ENCODE data around the gene DUS3L.
"Not testable (repeated sequence)": the region's sequence is repeated elsewhere in the genome, so short reads cannot be mapped to it uniquely, and the experiment has no call there.

DUS3L gene

GRCh38 chr19:5775668-5776309 is 15.2 kb downstream of the DUS3L start:
- Mint-ChIP-seq H3K27me3 (peaks cover 6% of the 10 kb centered on the region), H3K4me1 (ENCODE audit: low read depth) (no peaks in the 10 kb centered on the region), H3K36me3 (ENCODE audit: low read depth) (no peaks in the 10 kb centered on the region), H3K9me3 (no peaks in the 10 kb centered on the region), H3K27ac (no peak overlapping the region), H3K4me3 (no peak overlapping the region)

GRCh38 chr19:5774921-5775320 is 16.0 kb downstream of the DUS3L start:
- Mint-ChIP-seq H3K9me3 (no peaks in the 10 kb centered on the region), H3K36me3 (ENCODE audit: low read depth) (no peaks in the 10 kb centered on the region), H3K4me1 (ENCODE audit: low read depth) (no peaks in the 10 kb centered on the region), H3K4me3 (no peak overlapping the region), H3K27ac (no peak overlapping the region), H3K27me3 (peaks cover 6% of the 10 kb centered on the region)

DNA sequence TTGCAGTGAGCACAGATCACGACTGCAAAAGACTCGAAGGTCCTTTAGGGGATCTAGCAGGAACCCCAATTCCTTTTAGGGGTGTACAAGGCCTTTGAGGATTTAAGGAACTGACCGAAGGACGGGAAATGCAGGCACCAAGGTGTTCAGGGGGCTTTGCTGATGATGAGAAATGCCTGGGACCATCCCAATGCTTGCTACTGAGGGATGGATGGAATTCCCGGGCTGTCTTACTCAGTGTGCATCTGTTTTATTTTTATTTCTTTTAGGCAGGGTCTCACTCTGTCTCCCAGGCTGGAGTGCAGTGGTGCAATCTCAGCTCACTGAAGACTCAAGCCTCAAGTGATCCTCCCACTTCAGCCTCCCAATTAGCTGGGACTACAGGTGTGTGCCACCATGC is 17.7 kb downstream of the DUS3L start:
- H3K4me3 Mint-ChIP-seq, result no peak overlapping the region
- no peaks in the 10 kb centered on the region for H3K36me3 Mint-ChIP-seq (ENCODE audit: low read depth)
- no peaks in the 10 kb centered on the region for H3K9me3 Mint-ChIP-seq
- H3K27ac Mint-ChIP-seq, result no peak overlapping the region
- no peaks in the 10 kb centered on the region for H3K4me1 Mint-ChIP-seq (ENCODE audit: low read depth)
- H3K27me3 Mint-ChIP-seq, result peaks cover 6% of the 10 kb centered on the region

GRCh38 chr19:5772416-5772815 is 18.5 kb downstream of the DUS3L start:
- H3K4me3 Mint-ChIP-seq, result no peak overlapping the region

GRCh38 chr19:5767949-5768348 is 23.0 kb downstream of the DUS3L start:
- no peaks in the 10 kb centered on the region for H3K9me3 Mint-ChIP-seq
- H3K27ac Mint-ChIP-seq, result no peak overlapping the region
- H3K4me3 Mint-ChIP-seq, result no peak overlapping the region
- no peaks in the 10 kb centered on the region for H3K4me1 Mint-ChIP-seq (ENCODE audit: low read depth)
- H3K27me3 Mint-ChIP-seq, result peaks cover 3% of the 10 kb centered on the region
- no peaks in the 10 kb centered on the region for H3K36me3 Mint-ChIP-seq (ENCODE audit: low read depth)

More at GRCh38 chr19:5772416-5772815, 18.5 kb downstream of the DUS3L start:
- Mint-ChIP-seq H3K4me1 (ENCODE audit: low read depth) (no peaks in the 10 kb centered on the region), H3K27ac (no peak overlapping the region), H3K36me3 (ENCODE audit: low read depth) (no peaks in the 10 kb centered on the region), H3K9me3 (no peaks in the 10 kb centered on the region), H3K27me3 (peaks cover 6% of the 10 kb centered on the region)

GRCh38 chr19:5765220-5765619 is 25.7 kb downstream of the DUS3L start:
- Mint-ChIP-seq H3K27ac (no peak overlapping the region), H3K4me3 (no peak overlapping the region), H3K36me3 (ENCODE audit: low read depth) (no peaks in the 10 kb centered on the region), H3K27me3 (peaks cover 8% of the 10 kb centered on the region), H3K9me3 (no peaks in the 10 kb centered on the region), H3K4me1 (ENCODE audit: low read depth) (no peaks in the 10 kb centered on the region)

- peaks cover 8% of the 10 kb centered on the region for H3K27me3 Mint-ChIP-seq
- H3K4me3 Mint-ChIP-seq, result no peak overlapping the region
- no peaks in the 10 kb centered on the region for H3K4me1 Mint-ChIP-seq (ENCODE audit: low read depth)
- H3K9me3 Mint-ChIP-seq, result no peaks in the 10 kb centered on the region
- no peaks in the 10 kb centered on the region for H3K36me3 Mint-ChIP-seq (ENCODE audit: low read depth)
- H3K27ac Mint-ChIP-seq, result no peak overlapping the region
Measured at GRCh38 chr19:5762608-5763217, 28.2 kb downstream of the DUS3L start.

GRCh38 chr19:5753743-5754142 is 37.2 kb downstream of the DUS3L start:
- Mint-ChIP-seq H3K4me3 (no peak overlapping the region), H3K9me3 (no peaks in the 10 kb centered on the region), H3K36me3 (ENCODE audit: low read depth) (no peaks in the 10 kb centered on the region), H3K4me1 (ENCODE audit: low read depth) (no peaks in the 10 kb centered on the region), H3K27me3 (peaks cover 3% of the 10 kb centered on the region), H3K27ac (no peak overlapping the region)

- Mint-ChIP-seq H3K27me3 (peaks cover 3% of the 10 kb centered on the region), H3K36me3 (ENCODE audit: low read depth) (no peaks in the 10 kb centered on the region), H3K9me3 (no peaks in the 10 kb centered on the region), H3K4me3 (no peak overlapping the region), H3K4me1 (ENCODE audit: low read depth) (no peaks in the 10 kb centered on the region), H3K27ac (no peak overlapping the region)
Measured at GRCh38 chr19:5751709-5752108, 39.3 kb downstream of the DUS3L start.

DNA sequence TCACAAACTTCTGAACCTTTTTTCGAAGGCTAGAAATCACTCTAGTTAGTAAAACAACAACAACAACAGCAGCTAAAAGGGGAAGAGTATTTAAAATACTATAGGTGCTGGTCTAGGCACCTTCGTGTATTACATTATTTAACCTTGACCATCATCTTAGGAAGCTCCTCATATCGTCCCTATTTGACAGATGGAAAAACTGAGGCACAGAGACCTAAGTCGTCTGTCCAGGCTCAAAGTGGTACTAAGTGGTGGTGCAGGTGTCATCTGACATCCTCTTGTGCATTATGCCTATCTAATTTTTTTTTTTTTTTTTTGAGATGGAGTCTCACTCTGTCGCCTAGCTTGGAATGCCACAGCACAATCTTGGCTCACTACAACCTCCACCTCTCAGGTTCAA is 41.5 kb downstream of the DUS3L start:
- Mint-ChIP-seq H3K27me3 (peaks cover 3% of the 10 kb centered on the region), H3K27ac (no peak overlapping the region), H3K4me1 (ENCODE audit: low read depth) (no peaks in the 10 kb centered on the region), H3K9me3 (no peaks in the 10 kb centered on the region), H3K36me3 (ENCODE audit: low read depth) (no peaks in the 10 kb centered on the region), H3K4me3 (no peak overlapping the region)

DNA sequence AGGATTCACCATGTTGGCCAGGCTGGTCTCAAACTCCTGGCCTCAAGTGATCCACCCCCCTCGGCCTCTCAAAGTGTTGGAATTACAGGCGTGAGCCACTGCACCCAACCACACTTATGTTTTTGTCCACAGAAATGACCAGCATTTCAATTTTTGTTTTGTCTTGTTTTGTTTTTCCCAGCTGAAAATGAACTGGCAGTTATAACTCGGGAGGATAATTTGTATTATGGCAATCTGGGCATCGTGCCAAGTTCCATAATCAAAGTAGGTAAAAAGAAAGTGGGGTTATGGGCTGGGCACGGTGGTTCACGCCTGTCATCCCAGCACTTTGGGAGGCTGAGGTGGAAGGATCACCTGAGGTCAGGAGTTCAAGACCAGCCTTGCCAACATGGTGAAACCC is 42.0 kb downstream of the DUS3L start:
- not testable (repeated sequence) for H3K36me3 Mint-ChIP-seq (ENCODE audit: low read depth); H3K4me1 Mint-ChIP-seq (ENCODE audit: low read depth); H3K27me3 Mint-ChIP-seq

GRCh38 chr19:5744999-5745398 is 46.0 kb downstream of the DUS3L start:
- H3K27ac Mint-ChIP-seq; H3K27me3 Mint-ChIP-seq; H3K36me3 Mint-ChIP-seq (ENCODE audit: low read depth); H3K9me3 Mint-ChIP-seq; H3K4me1 Mint-ChIP-seq (ENCODE audit: low read depth); H3K4me3 Mint-ChIP-seq: not testable (repeated sequence)

More for the DNA sequence above, 42.0 kb downstream of the DUS3L start:
- not testable (repeated sequence) for H3K27ac Mint-ChIP-seq, H3K9me3 Mint-ChIP-seq, H3K4me3 Mint-ChIP-seq

DNA sequence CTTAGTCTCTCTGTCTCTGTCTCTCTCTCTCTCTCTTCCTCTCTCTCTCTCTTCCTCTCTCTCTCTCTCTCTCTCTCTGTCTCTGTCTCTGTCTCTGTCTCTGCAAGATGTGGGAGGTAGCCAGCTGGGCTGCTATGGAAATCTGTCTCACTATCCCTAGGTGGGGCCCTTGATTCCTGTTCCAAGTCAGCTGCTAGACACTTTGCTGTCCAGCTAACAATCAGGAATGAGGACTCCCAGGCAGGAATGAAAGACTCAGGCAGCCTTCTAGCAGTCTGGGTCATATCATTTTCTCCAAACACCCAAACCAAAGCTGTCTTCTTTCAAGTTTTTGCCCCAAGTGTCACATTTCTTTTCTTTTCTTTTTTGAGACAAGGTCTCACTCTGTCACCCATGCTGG is 47.3 kb downstream of the DUS3L start:
- H3K36me3 Mint-ChIP-seq (ENCODE audit: low read depth), result no peaks in the 10 kb centered on the region
- no peak overlapping the region for H3K27ac Mint-ChIP-seq
- H3K9me3 Mint-ChIP-seq, result no peaks in the 10 kb centered on the region
- H3K27me3 Mint-ChIP-seq, result peaks cover 3% of the 10 kb centered on the region
- no peaks in the 10 kb centered on the region for H3K4me1 Mint-ChIP-seq (ENCODE audit: low read depth)
- no peak overlapping the region for H3K4me3 Mint-ChIP-seq

- Mint-ChIP-seq H3K4me1 (ENCODE audit: low read depth) (no peaks in the 10 kb centered on the region), H3K27ac (no peak overlapping the region), H3K9me3 (no peaks in the 10 kb centered on the region), H3K4me3 (no peak overlapping the region), H3K36me3 (ENCODE audit: low read depth) (no peaks in the 10 kb centered on the region), H3K27me3 (peaks cover 5% of the 10 kb centered on the region)
Measured at GRCh38 chr19:5742051-5742450, 48.9 kb downstream of the DUS3L start.

GRCh38 chr19:5738423-5738822 is 52.5 kb downstream of the DUS3L start:
- Mint-ChIP-seq H3K4me3 (no peak overlapping the region), H3K27ac (no peak overlapping the region), H3K36me3 (ENCODE audit: low read depth) (no peaks in the 10 kb centered on the region), H3K4me1 (ENCODE audit: low read depth) (no peaks in the 10 kb centered on the region), H3K27me3 (peaks cover 7% of the 10 kb centered on the region), H3K9me3 (no peaks in the 10 kb centered on the region)

Measured in stimulated activated naive CD8-positive, alpha-beta T cell treated with anti-CD3 and anti-CD28 coated beads, Interleukin-15, Interleukin-2, amounts not matched to agents 100 ng/mL and 50 ng/mL, for 24 hours (primary cell).